Activated CD4-positive, alpha-beta T cell treated with anti-CD3 and anti-CD28 coated beads for 4 hours (primary cell): ENCODE data around the gene HPD.
"Not testable (repeated sequence)": the region's sequence is repeated elsewhere in the genome, so short reads cannot be mapped to it uniquely, and the experiment has no call there.

Source experiments
- DNase-seq, 2 donors: peaks; one replicate each; pipeline ENCODE4 v3.0.0-alpha.2; 2020

Gene HPD

GRCh38 chr12:121858662-121859572 is at the start of gene HPD:
Gene HPD, minus strand, starts transcription at chr12:121858859. Its CDS starts 36 bp downstream, at chr12:121858823.
- DNase-seq, result no peak

GRCh38 chr12:121905746-121906145 is 47.1 kb upstream of the HPD start:
- no peak for DNase-seq

DNA sequence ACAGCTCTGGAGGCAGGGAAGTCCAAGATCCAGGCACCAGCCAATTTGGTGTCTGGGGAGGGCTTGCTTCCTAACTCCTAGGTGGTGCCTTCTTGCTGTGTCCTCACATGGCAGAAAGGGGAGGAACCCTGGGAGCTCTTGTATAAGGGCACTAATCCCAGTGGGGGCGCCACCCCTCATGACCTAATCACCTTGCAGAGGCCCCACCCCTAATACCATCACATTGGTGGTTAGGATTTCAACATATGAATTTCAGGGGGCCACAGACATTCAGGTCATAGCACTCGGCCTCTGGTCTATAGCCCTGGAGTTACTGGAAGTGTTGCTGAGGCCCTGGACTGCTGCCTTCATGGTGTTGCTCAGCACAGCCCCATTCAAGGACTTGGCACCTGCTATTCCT is 44.5 kb upstream of the HPD start:
- no peak for DNase-seq

DNA sequence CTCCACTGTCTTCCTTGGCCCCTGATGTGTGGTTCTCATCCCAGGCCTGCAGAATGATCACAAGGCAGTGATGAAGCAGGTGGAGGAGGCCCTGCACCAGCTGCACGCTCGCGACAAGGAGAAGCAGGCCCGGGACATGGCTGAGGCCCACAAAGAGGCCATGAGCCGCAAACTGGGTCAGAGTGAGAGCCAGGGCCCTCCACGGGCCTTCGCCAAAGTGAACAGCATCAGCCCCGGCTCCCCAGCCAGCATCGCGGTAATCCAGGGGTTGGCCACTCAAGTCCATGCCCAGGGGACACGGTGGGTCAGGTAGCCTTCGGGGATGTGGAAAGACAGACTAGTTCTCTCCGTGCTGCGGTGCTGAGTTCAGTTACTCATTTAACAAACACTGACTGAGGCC is 40.9 kb upstream of the HPD start:
- no peak for DNase-seq

- no peak for DNase-seq
These were observed 39.6 kb upstream of the HPD start for GRCh38 chr12:121898287-121898686.

GRCh38 chr12:121894633-121895032 is 36.0 kb upstream of the HPD start:
- no peak for DNase-seq

GRCh38 chr12:121893961-121894460 is 35.4 kb upstream of the HPD start:
- DNase-seq, result peak in 1 of 2 donors; percentile 20

- no peak for DNase-seq
These were observed 34.3 kb upstream of the HPD start for GRCh38 chr12:121892673-121893561.

DNA sequence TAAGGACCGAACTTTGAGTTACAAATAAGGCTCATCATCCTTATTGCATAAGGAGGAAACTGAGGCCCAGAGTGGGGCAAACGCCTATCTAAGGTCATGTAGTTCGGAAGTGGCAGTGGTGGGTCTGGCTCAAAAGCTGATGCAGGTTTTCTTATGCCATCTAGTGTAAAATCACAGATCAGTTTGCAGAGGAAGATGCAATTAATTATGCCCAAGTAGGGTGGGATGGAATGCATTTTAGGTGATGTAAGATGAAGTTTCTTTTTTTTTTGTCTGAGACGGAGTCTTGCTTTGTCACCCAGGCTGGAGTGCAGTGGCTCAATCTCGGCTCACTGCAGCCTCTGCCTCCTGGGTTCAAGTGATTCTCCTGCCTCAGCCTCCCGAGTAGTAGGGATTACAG is 31.0 kb upstream of the HPD start:
- not testable (repeated sequence) for DNase-seq

- no peak for DNase-seq
These were observed 30.6 kb upstream of the HPD start for GRCh38 chr12:121889274-121889624.

DNA sequence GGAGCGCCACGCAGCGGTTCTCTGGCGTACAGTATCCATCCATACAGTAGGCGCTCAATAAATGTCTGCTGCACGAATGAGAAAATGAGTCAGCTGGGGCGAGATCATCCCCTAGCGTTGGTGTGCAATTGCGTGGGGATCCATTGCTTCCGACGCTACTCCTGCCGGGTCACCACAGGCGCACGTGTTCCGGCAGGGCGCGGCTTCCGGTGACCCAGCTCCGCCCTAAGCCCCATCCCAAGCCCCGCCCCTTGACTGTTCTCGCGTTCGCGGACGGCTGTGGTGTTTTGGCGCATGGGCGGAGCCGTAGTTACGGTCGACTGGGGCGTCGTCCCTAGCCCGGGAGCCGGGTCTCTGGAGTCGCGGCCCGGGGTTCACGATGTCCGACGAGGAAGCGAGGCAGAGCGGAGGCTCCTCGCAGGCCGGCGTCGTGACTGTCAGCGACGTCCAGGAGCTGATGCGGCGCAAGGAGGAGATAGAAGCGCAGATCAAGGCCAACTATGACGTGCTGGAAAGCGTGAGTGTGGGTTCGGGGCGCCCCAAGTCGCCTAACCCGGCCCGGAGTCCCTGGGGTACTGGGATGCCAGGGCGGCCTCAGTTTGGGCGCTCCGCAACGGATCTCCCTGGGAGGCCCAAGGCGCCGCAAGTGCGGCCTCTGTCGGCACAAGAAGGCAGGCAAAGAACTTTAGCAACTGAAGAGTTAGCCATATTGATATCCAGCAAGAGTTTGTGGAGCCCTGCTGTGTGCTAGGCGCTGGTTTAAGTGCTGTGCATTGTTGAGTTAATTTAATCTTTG is 30.0 kb upstream of the HPD start, which contains the start of gene PSMD9:
PSMD9 (plus strand) TSS at position 313 of the 796 bp plus-strand sequence; CDS start at position 380, 67 bp downstream.
- DNase-seq, result peak; percentile 99

- DNase-seq, result no peak
These were observed 29.4 kb upstream of the HPD start for GRCh38 chr12:121888083-121888477.

- not testable (repeated sequence) for DNase-seq
These were observed 26.5 kb upstream of the HPD start for GRCh38 chr12:121885129-121885528.

DNA sequence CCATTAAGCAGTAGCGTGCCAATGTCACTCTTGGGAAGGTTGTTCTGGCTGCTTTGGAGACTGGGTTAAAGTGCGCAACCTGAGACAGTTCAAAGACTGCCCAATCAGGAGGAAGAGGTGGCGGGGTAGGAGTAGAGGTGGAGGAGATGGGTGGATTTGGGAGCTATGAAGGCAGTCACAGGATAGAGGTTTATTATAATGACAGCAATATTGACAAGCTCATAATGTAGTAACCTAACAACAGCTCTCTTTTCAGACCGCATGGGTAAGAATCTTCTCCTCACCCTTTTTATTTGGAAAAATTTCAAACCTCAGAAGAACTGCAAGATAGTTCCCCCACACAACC is 24.6 kb upstream of the HPD start:
- no peak for DNase-seq

- not testable (repeated sequence) for DNase-seq
These were observed 17.4 kb upstream of the HPD start for GRCh38 chr12:121876080-121876447.

- DNase-seq, result no peak
These were observed 16.9 kb upstream of the HPD start for GRCh38 chr12:121875582-121875981.

- DNase-seq, result no peak
These were observed 15.4 kb upstream of the HPD start for GRCh38 chr12:121874071-121874470.

DNA sequence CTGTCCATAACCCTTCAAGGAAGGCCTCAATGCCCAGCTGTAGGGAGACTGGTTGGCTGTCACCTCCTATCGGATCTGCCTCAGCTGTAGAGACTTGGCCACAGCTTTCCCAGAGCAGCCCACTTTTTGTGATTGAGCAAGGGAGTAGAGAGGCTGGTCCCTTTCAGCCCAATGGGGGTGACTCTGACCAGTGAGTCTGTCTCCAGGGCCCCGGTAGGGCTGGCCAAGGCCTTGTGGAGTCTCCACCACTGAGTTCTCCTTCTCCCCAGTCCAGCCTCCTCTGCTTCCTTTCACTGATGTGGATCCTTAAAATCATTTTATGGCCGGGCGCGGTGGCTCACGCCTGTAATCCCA is 14.5 kb upstream of the HPD start:
- no peak for DNase-seq

DNA sequence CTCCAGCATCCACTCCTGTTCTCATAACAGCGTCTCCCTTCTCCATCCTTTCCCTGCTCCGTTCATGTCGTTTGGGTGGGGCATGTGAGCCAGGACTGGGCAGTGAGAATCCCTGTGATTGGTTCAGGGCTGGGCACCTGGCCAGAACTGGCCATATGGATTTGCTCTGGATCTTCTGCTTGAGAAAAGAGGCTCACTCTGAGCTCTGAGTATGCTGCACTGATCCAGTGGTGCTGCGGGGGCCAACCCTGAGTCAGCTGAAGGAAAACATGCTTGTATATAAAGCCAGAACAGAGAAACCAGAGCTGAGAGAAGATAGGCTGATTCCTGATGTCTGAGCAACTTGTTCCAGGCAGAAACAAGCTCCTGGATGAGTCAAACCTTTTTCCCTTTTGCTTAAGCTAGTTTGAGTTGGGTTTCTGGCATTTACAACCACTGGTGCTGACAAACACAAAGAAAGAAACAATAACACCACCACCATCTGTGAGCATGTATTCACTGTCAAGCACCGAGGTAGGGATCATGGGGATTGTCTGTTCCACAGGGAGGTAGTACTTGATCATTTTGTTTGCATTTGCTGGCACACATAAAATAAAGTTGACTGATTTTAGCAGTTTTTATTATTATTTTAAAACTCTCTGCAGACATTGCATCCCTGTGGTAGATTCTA is 14.0 kb upstream of the HPD start:
- no peak for DNase-seq

DNA sequence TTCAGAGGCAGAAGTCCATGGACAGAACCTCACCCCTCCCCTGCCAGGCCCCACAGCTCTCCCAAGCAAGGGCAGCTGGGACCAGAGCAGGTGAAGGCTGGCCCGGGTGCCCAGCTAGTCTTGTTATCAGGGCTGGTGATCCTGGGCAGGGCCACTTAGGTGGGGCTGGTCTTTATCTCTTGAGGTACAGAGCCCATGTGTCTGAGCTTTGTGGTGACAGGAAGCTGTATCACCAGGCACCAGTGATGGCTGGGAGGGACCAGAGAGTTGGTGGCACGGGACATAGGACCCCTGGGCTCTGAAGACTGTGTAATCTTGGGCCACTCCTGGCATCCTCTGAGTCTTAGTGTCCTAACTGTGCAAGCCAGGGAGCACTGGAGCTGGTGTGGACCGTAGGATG is 12.8 kb upstream of the HPD start:
- no peak for DNase-seq

GRCh38 chr12:121869229-121869628 is 10.6 kb upstream of the HPD start:
- DNase-seq, result not testable (repeated sequence)

DNA sequence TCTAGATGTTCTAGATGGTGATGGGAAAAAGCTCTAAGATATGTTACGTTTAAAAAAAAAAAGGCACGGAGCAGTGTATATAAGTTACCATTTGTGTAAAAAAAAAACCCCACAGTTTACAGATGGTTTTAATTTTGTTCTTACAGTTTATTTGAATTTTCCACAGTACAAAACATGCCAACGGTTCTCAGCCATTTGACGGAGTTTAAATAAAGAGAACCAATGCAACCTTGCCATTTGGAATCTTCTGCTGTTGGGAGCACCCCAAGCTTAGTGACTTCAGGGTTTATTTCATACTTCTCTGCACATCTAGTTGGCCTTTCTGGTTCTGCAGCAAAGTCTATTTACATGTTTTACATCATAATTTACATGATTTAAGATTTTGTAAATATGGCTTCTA is 7.7 kb upstream of the HPD start:
- no peak for DNase-seq
